ENCODE data around the gene ELMOD1. TPM values are rescaled to one million over a fixed set of nuclear protein-coding genes. Genes with fewer than 3 reads are reported as not detected.

The ELMOD1 gene
- total and polyA plus RNA-seq, 10 of the 15 experiments (the other 5 are each of a cell fraction or from before 2014, with no cell fraction given) = not detected

- TF ChIP-seq, protein P1, sequence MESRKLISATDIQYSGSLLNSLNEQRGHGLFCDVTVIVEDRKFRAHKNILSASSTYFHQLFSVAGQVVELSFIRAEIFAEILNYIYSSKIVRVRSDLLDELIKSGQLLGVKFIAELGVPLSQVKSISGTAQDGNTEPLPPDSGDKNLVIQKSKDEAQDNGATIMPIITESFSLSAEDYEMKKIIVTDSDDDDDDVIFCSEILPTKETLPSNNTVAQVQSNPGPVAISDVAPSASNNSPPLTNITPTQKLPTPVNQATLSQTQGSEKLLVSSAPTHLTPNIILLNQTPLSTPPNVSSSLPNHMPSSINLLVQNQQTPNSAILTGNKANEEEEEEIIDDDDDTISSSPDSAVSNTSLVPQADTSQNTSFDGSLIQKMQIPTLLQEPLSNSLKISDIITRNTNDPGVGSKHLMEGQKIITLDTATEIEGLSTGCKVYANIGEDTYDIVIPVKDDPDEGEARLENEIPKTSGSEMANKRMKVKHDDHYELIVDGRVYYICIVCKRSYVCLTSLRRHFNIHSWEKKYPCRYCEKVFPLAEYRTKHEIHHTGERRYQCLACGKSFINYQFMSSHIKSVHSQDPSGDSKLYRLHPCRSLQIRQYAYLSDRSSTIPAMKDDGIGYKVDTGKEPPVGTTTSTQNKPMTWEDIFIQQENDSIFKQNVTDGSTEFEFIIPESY (IDR thresholded peaks at IDR 0.05) = no peak
- TF ChIP-seq ZNF207 (IDR thresholded peaks at IDR 0.05; ENCODE audit: borderline replicate concordance) (no peak), KAT2A (conservative IDR thresholded peaks at IDR 0.05; ENCODE audit: control insufficient read depth, low read depth, low read length) (no peak), CBX5 (IDR thresholded peaks at IDR 0.05; ENCODE audit: low read depth) (no peak), ZNF274 (IDR thresholded peaks at IDR 0.05; ENCODE audit: insufficient read depth, insufficient read length) (no peak), EZH2 (IDR thresholded peaks at IDR 0.05; ENCODE audit: borderline replicate concordance, control insufficient read depth, low read depth, low read length) (no peak), MYC (IDR thresholded peaks at IDR 0.05; ENCODE audit: insufficient read depth, insufficient read length, insufficient replicate concordance, low read length, severe bottlenecking) (no peak), RB1 (IDR thresholded peaks at IDR 0.05; ENCODE audit: borderline replicate concordance) (no peak), DPF2 (IDR thresholded peaks at IDR 0.05) (no peak), IRF5 (IDR thresholded peaks at IDR 0.05; ENCODE audit: borderline replicate concordance) (no peak), ATF2 (IDR thresholded peaks at IDR 0.05; ENCODE audit: low read length) (no peak), RUNX3 (IDR thresholded peaks at IDR 0.05; ENCODE audit: low read length) (no peak), TBL1XR1 (IDR thresholded peaks at IDR 0.05; ENCODE audit: low read depth, low read length) (no peak)
- TF ChIP-seq, protein P2, sequence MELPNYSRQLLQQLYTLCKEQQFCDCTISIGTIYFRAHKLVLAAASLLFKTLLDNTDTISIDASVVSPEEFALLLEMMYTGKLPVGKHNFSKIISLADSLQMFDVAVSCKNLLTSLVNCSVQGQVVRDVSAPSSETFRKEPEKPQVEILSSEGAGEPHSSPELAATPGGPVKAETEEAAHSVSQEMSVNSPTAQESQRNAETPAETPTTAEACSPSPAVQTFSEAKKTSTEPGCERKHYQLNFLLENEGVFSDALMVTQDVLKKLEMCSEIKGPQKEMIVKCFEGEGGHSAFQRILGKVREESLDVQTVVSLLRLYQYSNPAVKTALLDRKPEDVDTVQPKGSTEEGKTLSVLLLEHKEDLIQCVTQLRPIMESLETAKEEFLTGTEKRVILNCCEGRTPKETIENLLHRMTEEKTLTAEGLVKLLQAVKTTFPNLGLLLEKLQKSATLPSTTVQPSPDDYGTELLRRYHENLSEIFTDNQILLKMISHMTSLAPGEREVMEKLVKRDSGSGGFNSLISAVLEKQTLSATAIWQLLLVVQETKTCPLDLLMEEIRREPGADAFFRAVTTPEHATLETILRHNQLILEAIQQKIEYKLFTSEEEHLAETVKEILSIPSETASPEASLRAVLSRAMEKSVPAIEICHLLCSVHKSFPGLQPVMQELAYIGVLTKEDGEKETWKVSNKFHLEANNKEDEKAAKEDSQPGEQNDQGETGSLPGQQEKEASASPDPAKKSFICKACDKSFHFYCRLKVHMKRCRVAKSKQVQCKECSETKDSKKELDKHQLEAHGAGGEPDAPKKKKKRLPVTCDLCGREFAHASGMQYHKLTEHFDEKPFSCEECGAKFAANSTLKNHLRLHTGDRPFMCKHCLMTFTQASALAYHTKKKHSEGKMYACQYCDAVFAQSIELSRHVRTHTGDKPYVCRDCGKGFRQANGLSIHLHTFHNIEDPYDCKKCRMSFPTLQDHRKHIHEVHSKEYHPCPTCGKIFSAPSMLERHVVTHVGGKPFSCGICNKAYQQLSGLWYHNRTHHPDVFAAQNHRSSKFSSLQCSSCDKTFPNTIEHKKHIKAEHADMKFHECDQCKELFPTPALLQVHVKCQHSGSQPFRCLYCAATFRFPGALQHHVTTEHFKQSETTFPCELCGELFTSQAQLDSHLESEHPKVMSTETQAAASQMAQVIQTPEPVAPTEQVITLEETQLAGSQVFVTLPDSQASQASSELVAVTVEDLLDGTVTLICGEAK (IDR thresholded peaks at IDR 0.05; ENCODE audit: borderline replicate concordance) = no peak
- TF ChIP-seq, protein P3, sequence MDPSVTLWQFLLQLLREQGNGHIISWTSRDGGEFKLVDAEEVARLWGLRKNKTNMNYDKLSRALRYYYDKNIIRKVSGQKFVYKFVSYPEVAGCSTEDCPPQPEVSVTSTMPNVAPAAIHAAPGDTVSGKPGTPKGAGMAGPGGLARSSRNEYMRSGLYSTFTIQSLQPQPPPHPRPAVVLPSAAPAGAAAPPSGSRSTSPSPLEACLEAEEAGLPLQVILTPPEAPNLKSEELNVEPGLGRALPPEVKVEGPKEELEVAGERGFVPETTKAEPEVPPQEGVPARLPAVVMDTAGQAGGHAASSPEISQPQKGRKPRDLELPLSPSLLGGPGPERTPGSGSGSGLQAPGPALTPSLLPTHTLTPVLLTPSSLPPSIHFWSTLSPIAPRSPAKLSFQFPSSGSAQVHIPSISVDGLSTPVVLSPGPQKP (IDR thresholded peaks at IDR 0.05; ENCODE audit: low read depth, low read length) = no peak
Observed at GRCh38 chr11:107695446-107695845, 104.5 kb downstream of the ELMOD1 start (continued).

All from GM12878 (cell line).